Left renal pelvis (tissue), 4 donors: ENCODE data around the gene SNRPA. TPM values are rescaled to one million over a fixed set of nuclear protein-coding genes. Genes with fewer than 3 reads are reported as not detected.
"Not testable (repeated sequence)": the region's sequence is repeated elsewhere in the genome, so short reads cannot be mapped to it uniquely, and the experiment has no call there.

ENCODE experiments used
- DNase-seq, 4 donors: peaks; one replicate each; pipeline ENCODE4 v3.0.0-alpha.2; 2013; ENCODE audit warnings: low read depth in 4 of 4, low spot score in 3 of 4
- polyA plus RNA-seq, 4 donors: library from polyadenylated mRNA; unstranded; fragments of 120-200 nt; gene quantifications; one replicate each; pipeline ENCODE4 v1.2.1, GENCODE V29; 2013; ENCODE audit not compliant: insufficient read length in 4 of 4

The SNRPA gene
- polyA plus RNA-seq, 4 donors, result 98.3 to 129 (median 121) TPM

DNA sequence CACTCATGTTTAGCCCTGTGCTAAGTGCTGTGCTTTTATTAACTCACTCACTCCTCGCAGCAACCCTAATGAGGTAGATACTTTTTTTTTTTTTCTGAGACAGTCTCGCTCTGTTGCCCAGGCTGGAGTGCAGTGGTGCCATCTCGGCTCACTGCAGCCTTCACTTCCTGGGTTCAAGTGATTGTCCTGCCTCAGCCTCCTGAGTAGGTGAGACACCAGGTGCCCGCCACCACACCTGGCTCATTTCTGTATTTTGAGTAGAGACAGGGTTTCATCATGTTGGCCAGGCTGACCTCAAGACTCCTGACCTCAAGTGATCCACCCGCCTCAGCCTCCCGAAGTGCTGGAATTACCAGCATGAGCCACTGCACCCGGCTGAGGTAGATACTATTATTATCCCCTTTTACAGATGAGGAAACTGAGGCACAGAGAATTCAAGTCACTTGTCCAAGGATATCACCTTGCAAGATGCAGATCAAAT lies 31.5 kb upstream of the SNRPA start:
- DNase-seq, result no peak

DNA sequence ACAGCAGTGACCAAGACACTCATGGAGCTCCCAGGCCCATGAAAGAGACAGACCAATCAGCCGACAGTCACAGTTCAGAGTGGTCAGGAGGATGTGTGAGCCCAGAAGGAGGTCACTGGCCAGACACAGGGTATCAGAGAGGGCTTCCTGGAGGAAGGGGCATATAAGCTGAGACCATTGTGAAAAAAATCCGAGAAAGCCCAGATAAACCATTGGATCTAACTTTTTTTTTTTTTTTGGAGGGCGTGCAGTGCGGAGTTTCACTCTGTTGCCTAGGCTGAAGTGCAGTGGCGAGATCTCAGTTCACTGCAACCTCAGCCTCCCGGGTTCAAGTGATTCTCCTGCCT lies 29.9 kb upstream of the SNRPA start:
- no peak for DNase-seq

DNA sequence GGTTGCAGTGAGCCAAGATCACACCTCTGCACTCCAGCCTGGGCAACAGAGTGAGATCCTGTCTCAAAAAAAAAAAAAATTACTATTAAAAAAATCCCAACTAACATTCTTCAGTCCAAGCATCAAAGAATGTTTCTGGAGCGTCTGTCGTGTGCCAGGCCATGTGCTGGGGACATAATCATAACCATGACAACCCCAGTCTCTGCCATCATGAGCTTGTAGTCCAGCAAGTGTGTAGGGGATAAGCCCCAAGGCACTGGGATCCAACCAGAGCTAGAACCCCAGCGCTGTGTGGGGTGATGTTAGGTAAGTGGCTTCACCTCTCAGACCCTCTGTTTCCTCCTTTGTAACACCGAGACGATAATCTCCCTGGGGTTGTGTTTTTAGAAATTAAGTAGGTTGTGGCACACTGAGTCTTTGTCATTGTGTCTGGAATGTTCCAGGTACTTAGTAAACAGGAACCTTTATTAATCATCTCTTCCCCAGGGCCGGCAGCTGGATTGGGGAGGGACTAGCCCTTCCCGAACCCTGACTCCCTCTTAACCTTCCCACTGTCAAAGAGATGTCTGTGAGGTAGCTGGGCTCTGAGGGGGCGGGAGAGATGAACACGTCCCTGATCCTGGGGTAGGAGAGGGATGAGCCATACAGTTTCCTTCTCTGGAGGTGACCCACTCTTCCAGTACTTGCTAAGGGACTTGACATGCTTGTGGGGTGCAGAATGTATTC lies 28.9 kb upstream of the SNRPA start:
- DNase-seq, result no peak

DNA sequence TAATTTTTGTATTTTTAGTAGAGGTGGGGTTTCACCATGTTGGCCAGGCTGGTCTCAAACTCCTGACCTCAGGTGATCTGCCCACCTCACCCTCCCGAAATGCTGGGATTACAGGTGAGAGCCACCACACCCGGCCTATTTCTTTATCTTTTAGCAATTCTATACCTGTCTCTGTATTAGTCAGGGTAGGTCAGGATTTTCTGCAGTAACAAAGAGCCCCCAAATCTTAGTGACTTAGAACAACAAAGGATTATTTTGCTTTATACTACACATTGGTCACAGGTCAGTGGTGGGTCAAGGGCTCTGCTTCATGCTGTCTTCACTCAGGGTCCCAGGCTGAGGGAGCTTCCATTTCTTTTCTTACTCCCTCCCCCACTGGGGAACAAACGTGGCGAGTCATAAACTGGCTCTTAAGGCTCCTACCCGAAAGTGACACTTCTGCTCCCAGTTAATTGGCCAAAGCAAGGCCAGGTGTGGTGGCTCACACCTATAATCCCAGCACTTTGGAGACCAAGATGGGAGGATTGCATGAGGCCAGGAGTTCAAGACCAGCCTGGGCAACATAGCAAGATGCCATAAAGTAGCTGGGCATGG lies 27.2 kb upstream of the SNRPA start:
- no peak for DNase-seq

DNA sequence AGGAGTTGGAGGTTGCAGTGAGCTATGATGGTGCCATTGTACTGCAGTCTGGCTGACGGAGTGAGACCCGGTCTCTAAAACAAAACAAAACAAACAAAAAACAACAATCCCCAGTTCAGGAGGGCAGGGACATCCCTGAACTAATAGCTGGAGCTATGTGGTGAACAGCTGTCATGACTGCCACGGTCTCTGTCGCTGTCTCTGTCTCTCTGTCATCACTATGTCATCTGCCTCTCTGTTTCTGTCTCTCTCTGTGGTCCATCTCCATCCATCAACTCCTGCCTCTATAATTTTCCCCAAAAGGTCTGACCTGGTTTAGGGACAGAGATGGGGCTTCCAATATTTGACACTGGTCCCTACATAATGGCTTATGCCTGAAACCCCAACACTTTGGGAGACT lies 26.7 kb upstream of the SNRPA start:
- DNase-seq, result no peak

DNA sequence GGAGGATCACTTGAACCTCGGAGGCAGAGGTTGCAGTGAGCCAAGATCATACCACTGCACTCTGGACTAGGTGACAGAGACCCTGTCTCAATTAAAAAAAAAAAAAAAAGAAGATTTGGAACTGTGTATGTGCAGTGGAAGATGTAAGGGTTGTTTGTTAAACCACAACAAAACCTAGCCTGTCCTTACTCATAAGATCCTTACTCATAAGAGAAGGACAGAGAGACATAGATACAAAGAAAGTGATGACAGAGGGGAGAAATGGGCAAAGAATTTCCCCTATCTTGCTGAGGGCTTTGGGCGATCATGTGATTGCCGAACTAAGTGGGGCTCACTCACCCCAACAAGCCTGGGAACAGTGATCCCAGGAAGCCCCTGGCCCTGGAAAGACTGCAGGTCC lies 26.1 kb upstream of the SNRPA start:
- DNase-seq, result no peak

DNA sequence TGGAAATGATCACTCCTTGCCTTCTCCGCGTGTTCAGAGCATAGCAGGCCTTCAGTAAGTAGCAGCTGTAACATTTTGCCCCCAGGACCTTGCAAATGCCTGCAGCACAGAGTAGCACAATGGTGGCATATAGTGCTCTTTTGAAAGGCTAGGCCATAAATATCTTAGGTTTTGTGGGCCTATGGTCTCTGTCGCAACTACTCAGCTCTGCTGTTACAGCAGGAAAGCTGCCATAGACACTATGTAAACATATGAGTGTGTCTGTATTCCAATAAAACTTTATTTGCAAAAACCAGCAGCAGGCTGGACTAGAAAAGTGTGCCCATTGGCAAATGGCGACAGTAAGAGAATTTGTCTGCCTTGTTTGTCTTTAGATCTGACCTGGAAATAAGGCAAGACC lies 24.7 kb upstream of the SNRPA start:
- no peak for DNase-seq

DNA sequence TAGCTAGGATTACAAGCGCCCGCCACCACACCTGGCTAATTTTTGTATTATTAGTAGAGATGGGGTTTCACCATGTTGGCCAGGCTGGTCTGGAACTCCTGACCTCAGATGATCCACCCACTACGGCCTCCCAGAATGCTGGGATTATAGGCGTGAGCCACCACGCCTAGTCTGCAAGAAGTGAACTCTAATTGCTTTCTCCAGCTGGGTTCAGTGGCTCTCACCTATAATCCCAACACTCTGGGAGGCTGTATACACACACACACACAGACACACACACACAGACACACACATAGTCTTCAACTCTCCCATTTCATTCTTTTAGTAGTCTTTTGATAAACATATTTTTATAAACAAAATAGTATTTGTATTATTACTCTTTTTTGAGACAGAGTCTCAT lies 20.9 kb upstream of the SNRPA start:
- DNase-seq, result not testable (repeated sequence)

DNA sequence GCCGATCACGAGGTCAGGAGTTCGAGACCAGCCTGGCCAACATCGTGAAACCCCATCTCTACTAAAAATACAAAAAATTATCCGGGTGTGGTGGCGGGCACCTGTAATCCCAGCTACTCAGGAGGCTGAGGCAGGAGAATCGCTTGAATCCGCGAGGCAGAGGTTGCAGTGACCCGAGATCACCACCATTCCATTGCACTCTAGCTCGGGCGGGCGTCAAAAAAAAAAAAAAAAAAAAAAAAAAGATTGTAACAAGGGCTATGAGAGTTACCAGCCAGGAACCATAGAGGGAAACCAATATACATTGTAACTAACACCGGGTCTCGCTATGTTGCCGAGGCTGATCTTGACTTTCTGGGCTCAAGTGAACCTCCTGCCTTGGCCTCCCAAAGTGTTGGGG lies 18.7 kb upstream of the SNRPA start:
- not testable (repeated sequence) for DNase-seq

DNA sequence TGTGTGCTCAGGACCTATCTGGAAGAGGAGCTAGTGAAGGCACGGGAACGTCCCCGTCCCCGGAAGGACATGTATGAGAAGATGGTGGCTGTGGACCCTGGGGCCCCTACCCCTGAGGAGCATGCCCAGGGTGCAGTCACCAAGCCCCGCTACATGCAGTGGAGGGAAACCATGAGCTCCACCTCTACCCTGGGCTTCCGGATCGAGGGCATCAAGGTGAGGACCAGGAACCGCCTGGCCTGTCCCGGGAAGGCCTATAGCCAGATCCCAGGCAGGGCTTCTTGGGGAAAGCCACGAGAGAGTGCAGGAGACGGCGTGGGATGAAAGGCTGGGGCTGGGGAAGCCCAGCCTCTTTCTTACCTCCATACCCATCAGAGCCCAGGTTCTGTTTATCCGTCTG lies 17.9 kb upstream of the SNRPA start:
- DNase-seq, result no peak

DNA sequence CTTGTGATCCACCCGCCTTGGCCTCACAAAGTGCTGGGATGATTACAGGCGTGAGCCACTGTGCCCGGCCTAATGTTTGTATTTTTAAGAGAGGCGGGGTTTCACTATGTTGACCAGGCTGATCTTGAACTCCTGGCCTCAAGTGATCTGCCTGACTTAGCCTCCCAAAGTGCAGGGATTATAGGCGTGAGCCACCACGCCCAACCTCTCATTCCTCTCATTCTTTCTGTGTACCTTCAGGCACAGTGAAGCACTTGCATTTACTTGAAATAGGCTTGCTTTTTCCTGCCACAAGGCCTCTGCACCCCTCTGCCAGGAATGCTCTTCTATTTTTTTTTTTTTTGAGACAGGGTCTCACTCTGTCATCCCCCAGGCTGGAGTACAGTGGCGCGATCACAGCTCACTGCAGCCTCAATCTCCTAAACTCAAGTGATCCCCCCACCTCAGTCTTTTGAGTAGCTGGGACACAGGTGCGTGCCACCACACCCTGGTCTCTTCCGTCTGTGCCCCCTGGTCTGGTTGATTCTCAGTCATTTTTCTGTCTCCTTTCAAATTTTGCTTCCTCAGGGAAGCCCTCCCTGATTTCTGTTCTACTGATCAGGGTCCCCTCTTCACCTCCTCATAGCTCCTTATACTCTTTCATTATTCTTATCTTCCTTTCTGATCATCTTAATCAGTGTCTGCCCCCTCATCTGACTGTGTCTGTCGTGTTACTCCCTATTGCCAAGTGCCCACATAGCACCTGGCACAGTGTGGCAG lies 15.8 kb upstream of the SNRPA start:
- DNase-seq, result no peak

DNA sequence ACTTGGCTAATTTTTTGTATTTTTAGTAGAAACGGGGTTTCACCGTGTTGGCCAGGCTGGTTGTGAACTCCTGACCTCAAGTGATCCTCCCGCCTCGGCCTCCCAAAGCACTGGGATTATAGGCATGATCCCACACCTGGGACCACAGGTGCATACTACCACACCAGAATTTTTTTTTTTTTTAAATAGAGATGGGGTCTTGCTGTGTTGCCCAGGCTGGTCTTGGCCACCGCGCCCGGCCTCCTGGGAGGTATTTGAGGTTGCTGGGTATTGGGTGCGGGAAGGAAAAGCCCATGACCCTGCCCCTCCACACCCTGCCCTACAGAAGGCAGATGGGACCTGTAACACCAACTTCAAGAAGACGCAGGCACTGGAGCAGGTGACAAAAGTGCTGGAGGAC lies 14.3 kb upstream of the SNRPA start:
- no peak for DNase-seq

DNA sequence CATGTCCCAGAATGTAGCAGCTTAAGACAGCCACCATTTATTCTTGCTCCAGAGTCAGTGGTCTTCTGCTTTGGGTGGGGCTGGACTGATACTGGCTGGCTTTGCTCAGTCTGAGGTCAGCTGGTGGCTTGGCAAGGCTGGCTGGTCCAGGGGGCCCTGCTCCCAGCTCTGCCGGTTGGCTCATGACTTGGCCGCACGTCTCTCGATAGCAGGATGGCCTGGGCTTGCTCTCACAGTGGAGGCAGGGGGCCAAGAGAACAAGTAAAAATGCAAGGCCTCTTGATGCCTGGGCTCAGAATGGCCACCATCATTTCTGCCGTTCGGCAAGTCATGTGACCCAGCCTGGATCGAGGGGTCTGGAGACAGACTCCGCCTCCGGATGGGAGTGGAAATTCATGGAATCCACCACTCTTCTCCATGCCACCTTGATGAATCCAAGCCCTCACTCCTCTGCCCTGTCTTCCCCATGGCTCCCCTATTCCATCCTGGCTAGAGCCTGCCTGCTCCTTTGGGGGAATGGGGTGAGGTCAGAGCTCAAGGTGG lies 13.8 kb upstream of the SNRPA start:
- no peak for DNase-seq

DNA sequence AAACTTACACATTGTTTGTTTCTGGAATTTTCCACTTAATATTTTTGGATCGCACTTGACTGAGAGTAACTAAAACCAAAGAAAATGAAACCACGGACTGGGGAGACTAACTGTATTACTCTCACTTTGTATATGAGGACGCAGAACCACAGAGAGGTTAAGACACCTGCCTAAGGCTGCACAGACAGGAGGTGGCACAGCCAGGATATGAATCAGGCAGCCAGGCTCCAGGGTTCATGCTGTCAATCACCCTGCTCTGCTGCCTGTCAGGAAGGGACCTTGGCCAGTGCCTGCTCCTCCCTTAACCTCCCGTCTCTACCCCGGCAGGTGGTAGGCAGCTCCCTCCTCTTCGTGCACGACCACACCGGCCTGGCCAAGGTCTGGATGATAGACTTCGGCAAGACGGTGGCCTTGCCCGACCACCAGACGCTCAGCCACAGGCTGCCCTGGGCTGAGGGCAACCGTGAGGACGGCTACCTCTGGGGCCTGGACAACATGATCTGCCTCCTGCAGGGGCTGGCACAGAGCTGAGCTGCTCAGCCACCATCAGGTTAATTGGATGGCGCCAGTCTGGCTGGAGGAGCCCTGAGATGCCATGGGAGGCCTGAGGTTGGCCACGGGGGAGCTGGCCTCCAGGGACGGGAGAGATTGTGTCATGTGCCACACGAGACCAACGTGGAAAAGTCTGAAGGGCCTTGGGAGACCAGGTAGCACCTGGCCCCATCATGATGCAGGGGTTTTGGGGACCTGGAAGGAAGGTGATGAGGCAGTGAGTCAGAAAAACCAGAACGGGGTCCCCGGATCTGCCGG lies 11.8 kb upstream of the SNRPA start:
- no peak for DNase-seq

DNA sequence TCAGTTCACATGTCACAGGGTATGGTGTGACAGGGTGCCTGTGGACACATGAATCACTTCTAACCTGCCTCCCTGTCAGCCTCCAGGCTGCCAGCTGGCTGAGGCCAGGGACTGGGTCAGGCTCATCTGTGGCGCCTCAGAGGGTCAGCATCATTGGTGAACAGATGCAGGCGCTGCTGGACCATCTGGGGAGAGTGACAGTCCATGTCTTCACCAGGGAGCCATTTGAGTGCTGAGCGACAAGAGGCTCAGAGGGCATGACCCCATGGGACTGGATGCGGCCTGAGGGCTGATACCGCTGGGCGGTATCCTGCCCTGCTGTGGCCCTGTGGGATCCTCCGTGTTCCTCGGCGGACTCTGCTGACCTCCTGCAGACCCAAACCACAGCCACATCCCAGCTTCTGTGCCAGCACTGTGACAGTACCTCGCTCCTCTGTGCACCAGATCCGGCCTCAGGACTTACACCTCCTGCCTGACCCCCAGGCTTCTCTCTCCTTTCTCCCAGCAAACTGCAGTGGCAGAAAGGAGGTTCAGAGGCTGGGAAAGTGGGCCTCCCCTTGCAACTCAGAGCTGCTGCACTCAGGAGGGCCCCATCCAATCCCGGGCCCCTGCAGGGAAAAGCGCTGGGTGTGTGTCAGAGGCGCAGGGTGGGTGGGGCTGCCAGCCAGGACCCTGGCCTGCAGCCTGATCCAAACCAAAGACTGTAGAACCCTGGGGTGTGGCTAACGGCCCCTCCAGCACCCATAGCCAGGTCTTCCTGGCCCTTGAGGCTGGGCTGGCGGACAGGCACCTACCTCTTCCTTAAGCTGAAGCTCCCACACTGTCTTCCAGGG lies 10.9 kb upstream of the SNRPA start:
- DNase-seq, result no peak

DNA sequence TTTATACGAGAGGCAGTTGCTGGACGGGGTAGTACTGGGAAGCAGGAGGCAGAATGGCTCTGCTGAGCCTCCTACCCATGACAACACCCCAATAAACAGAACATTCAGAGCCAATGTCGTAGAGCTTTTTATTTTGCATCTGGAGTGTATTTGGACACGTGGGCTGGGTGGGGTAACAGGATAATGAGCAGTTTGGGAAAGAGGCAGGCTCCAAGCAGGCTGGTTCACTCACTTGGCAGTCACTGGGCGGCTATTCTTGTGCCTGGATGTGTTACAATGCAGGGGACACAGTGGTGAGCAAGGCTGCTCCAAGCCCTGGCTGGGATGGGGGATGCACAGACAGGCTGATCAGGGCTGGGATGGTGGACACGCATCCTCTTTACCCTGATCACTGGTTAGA lies 10.3 kb upstream of the SNRPA start:
- DNase-seq, result no peak

DNA sequence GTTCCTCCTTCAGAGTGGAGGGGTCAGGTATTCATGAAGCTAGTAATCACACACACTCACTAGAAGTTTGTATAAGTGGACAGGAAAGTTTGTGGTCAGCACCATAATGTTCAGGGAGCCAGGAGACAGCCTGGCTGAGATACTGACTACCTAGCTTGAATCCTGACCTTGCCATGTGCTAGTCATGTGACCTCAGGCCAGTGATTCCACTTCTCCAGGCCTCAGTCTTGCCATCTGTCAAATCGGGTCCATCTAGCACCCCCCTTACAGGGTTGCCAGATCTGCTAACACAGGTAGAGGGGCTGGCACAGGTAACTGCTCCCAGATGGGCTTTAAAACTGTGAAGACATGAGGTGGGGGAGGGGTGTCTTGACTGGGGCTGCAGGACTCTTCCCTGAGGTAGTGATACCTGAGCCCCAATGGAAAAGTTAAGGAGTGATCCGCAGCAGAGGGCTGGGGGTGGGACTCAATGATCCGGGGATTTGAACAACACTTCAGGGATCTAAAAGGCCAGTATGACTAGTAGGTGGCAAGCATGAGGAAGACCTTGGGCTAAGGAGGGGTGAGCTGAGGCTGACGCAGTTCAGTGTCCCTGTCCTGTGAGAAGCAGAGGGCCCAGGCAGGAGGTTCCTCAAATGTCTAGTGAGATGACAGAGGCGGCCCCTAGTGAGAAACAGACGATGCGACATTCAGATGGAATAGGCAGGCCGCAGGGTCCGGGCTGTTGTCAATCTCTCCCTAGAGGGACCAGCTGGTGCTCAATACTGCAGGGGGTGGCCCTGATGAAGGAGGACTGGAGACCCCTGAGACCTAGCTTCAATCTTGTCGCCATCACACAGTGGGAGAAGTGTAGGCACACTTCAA lies 9.2 kb upstream of the SNRPA start:
- DNase-seq, result no peak

DNA sequence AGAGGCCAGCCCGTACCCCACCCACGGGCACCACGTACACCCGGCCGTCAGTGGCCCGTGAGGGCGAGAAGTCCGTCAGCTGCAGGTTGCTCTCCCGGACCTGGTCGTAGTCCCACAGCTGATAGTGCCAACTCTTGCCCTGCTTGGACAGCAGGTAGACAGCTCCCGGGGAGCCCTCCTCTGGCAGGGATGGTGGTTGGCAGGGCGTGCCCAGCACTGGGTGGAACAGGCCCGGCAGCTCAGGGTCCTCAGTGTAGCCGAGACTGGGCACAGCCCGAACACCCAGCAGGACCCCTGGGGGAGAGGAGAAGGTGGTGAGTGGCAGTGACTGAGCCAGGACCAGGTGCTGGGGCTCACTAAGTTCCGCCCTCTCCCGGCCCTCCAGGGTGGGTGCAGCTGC lies 8.5 kb upstream of the SNRPA start:
- no peak for DNase-seq

DNA sequence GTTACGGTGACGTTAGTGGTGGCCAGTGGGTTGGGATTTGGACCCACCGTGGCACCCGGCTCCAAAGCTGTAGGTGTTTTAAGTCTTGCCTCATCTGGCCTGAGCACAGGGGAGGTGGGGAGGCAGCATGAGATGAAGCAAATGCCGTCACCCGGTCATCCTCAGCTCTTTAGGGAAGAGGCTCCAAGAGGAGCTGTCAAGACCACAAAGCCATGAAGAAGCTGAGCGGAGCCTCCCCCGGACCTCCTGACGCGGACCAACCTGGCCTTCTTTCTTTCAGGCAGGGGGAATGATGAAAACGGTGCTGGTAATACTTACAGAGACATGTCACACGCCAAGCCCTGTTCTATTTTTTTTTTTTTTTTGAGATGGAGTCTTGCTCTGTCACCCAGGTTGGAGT lies 8.1 kb upstream of the SNRPA start:
- DNase-seq, result no peak
